HuH-7 (cell line): Measurements from ENCODE around the gene KCNMA1.

Source experiments
- DNase-seq: peaks from one replicate; pipeline ENCODE4 v3.0.0; 2011; ENCODE audit warnings: low spot score

KCNMA1 gene

GRCh38 chr10:77201135-77202106 lies 436.2 kb downstream of the KCNMA1 start:
- no peak for DNase-seq

DNA sequence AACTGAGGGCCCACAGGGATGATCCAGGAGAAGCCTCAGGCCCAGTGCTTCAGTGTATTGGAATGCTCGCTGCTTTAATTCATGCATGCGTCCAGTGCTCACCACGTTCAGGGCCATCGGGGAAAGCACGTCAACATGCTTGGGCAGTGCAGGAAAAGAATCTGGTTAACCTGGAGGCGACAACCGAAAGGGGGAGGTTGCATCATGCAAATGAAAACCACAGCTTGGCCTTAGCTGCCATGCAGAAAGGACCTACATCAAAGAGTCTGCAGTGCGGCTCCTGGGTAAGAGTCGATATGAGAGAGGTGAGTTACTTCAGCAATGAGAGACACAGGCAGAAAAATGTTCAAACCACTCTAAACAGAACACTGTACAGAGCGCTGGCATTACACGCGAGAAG lies 440.1 kb downstream of the KCNMA1 start:
- no peak for DNase-seq

- DNase-seq, result no peak
Measured at GRCh38 chr10:77196614-77197013, 441.0 kb downstream of the KCNMA1 start.

DNA sequence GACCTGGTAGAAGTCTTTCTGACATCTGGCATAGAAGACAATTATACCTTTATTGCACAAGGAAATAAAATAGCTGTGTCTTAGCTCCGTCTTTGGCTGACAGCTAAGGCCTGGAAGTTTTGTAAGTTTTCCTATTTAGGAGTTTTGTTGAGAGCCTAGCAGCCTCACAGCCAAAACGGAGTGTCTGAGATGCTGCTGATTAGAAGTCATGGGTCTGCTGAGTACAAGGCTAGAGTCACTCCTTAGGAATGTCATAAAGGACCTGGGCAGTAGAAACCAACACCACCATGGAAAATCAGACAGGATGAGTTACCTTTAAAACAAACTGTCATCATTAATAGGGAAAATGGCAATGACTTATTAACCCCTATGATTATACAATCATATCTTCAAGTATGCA lies 442.5 kb downstream of the KCNMA1 start:
- no peak for DNase-seq

DNA sequence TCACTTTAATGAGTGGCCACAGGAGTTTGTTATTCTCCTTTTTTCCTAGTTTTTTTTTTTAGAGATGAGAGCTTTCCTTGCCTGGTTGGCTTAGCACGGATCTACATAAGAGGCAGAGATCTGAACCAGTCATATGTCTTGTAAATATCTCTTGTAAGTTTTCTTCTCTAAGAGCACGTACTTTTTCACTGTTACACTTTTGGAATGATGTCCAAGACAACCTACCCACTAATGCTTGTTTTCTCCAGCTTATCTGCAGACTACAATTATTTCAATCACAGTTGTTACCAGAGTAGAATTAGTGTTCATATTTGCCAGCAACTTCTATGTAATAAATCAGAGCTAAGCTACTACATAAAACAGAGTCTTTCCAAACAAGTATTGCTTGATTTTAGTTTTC lies 444.6 kb downstream of the KCNMA1 start:
- no peak for DNase-seq

DNA sequence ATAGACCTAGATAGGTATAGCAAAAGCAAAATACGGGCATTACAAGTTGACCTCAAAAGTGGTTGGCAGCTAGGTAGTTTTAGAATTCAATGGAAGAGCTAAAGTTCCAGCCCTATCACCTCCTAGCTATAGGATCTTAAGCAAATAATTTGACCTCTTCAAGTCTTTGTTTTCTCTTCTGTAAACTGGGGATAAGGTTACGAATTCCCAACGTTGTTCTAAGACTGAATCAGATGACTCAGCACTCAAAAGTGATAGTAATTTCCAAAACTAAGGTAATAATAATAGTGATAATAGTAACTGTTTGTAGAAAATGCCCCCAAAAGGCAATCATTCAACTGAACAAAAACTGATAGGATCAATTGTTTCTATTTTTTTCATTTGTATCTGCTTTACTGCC lies 445.2 kb downstream of the KCNMA1 start:
- DNase-seq, result no peak

DNA sequence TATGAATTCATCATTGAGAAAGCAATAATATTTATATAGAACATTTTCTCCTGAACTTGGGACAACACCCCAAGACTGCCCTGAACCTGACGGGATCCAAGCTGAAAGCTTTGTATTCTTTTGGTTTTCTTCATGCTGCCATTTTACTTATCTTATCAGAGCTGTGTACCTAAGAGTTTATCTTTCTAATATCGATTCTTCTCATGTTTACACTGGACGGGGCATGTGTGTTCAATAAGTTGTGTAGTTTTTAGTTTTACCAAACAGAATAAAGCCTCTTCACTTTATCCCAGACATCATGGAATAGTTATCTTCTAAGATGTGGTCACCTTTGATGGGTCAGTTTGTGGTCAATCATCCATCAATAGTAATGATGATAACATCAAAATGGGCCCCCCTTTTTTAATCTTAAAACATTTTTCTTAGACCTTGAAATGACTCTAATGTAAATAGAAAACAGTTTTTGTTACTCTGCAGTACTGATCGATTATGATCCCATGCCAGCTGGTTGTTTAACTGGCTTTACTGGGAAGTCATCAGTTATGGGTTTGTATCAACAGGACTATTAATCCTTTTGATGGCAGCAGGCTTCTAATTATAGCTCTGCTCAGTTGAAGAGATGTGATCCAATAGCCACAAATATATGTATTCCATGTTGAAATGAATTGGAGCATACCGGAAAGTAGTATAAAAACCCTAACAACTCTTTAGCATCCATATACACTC lies 446.1 kb downstream of the KCNMA1 start:
- DNase-seq, result no peak

DNA sequence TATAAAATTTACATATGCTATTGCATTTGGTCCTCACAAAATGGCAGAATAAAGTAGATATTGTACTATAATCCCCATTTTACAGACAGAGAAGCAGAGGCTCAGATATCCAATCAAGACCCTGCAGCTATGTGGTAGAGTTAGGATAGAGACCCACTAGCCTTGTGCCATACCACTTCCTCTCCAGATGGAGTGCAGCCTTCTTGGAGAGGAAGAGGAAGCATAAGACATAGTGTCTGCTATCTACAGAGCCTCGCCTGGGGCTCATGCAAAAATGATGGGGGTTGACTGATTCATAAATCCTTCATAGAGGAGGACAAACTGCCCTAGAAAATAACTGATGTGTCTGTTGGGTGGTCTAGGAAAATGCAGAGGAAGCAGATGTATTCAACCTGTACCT lies 447.3 kb downstream of the KCNMA1 start:
- DNase-seq, result no peak

DNA sequence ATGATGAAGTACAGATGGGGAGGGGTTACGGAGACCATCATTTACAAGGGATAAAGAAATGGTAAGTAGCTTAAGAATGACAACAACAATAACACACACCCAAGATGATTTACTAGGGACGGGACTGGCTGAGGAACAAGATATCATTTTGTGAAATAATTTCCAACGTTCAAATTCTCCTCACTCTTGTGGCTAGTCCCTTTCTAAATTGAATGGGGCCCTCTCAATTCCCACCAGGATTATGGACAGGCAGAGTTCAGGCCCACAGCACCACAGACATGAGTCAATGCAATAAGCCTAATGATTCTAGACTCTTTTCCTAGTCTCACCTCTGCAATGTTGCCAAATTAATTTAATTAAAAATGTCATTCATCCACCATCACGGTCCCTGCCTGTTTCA lies 448.1 kb downstream of the KCNMA1 start:
- no peak for DNase-seq

- DNase-seq, result no peak
Measured at GRCh38 chr10:77189075-77189474, 448.5 kb downstream of the KCNMA1 start.

DNA sequence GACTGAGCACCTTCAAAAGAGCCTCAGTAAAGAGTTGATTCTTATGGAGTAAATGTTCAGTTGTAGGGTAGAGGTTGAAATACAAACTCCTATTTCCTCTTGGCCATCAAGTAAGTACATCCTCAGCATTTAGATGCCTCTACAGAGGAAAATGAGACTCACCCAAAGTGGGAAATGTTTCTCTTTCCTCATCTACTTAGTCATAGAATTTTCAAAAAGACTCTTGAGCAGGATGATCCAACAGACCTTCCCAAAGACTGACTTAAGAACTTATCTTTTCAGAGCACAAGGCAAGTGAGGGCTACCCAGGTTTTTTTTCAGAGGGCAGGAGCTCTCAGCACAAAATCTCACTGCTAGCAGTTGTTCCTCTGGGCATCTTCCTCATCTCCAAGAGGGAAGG lies 449.1 kb downstream of the KCNMA1 start:
- DNase-seq, result no peak

DNA sequence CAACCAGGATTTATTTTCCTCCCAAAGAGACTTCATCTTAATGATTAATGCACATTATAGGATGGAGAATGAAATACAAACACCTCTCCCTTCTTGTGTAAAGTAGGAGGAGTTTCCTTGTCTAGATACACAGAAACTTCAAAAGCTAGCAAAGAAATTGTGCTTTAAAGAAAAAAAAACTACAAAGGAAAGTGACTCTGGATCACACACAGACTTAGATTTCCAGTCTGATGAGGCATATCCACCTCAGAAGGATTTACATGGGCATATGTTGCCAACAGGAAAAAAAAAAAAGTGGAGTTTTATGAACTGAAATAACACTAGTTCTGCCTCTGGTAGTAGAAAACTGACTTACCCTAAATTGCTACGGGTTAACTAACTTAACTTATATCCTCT lies 449.6 kb downstream of the KCNMA1 start:
- DNase-seq, result no peak

- no peak for DNase-seq
Measured at GRCh38 chr10:77187376-77187999, 450.1 kb downstream of the KCNMA1 start.

GRCh38 chr10:77186936-77187335 lies 450.7 kb downstream of the KCNMA1 start:
- no peak for DNase-seq

DNA sequence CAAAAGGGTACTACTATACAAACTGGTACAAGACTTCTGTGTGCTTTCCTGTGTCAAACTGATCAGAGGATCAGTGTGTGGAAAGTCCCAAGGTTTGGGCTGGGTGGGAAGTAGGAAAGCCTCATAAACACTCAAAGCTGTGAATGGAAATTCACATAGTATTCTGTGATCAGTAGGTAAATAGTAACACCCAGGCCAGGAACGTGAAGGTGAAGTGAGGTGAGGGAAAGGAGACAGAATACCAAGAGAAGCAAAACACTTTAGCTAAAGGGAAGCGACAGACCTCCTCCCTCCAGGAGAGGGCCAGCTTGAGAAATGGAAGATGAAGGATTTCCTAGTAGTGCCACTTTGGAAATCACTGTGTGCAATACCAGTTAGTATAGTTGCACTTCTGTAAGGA lies 451.9 kb downstream of the KCNMA1 start:
- DNase-seq, result peak; percentile 8

DNA sequence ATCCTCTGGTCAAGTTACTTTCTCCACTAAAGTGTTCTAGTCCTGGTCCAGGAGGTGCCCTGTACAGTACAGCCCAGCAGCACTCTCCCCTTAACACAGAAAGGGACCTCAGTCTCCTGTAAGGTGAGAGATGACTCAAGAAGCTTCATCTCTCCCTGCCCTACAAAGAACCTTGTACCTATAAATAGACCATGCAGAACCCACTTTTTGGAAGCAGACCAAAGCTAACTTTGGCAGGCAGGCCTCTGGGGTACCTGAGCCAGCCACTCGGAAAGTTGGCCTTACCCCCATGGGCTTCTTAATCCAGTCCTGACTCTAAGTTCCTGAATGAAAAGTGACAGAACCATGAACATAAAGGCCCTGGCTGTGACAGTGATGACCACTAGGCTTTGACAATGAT lies 454.8 kb downstream of the KCNMA1 start:
- DNase-seq, result no peak

- DNase-seq, result no peak
Measured at GRCh38 chr10:77180794-77181193, 456.8 kb downstream of the KCNMA1 start.

GRCh38 chr10:77180104-77180503 lies 457.5 kb downstream of the KCNMA1 start:
- no peak for DNase-seq

GRCh38 chr10:77179015-77179695 lies 458.5 kb downstream of the KCNMA1 start:
- no peak for DNase-seq

GRCh38 chr10:77177589-77177988 lies 460.0 kb downstream of the KCNMA1 start:
- no peak for DNase-seq

- no peak for DNase-seq
Measured at GRCh38 chr10:77177161-77177560, 460.4 kb downstream of the KCNMA1 start.

DNA sequence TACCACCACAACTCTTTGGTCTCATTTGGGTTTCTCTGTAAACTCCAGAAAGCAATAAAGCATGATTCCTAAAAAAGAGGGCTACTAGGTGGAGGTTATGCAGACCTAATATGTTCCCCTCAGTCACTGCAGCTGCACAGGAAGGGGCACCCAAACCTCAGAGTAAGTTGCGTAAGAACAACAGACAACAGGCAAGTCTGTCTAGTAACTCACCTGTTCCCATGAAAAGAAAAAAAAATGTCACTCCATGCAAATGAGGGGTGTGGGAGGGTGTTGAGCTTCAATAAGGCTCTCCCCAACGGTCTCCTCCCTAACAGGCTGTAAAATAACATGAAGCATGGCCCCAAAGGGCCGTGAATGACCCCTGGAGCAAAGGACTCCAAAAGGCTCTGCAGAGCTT lies 461.4 kb downstream of the KCNMA1 start:
- DNase-seq, result no peak
